ENCODE results near the gene OR1S1.
"Not testable (repeated sequence)": the region's sequence is repeated elsewhere in the genome, so short reads cannot be mapped to it uniquely, and the experiment has no call there.

OR1S1 gene

DNA sequence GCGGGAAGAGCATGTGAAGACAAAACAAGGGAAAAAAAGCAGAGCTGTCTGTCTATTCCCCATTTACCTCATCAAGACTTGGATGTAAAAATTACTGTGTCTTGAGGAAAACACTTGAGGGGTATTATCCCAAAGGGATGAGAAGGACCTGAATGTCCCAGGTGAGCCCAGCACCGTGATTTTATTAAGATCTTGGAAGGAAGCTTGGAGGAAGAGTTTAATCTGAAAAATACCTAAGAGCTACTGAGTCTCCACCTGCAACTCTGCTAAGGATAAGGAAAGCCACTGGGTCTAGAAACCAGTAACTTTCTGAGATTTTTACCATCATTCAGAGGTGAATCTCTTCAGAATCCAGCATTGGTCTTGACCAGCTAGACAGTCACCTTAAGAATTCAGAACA is at the start of gene OR1S1:
Gene OR1S1, plus strand, starts transcription at position 301 of the 400 bp plus-strand sequence.
- DNase-seq = not testable (repeated sequence)

DNA sequence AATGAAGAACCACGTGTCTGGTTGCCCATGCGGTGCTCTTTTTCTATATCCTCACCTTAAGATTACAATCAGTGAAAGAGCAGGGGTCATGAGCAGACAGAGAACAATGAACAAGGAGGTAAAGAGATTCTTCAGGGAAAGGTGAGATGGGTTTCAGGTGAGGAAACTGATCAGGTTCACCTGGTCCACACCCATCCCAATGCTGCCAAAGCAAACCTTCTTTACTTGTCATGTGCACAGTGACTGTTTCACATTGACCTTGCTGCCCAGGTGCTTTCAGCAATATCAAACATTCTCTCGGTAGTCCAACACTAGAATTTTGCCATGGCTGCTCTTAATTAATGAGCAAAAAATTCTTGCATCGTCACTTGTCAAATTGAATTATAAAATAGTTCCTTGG is 48.1 kb upstream of the OR1S1 start:
- DNase-seq = no peak

DNA sequence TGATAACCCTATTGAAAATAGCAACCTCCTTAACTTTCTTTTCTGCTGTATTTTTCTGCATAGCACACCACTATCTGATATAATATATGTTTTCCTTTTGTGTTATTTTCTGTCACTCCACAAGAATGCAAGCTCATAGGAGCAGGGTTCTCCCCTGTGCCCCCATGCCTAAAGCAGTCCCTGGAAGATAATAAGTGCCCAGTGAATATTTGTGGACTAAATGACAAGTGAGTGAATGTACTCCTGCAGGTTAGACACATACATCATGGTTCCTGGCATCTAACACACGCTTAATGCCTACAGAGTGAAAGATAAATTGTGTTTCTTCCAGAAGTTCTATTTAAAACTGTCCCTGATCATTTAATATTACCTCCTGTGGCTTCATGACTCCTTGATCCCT is 47.5 kb upstream of the OR1S1 start:
- no peak for DNase-seq

DNA sequence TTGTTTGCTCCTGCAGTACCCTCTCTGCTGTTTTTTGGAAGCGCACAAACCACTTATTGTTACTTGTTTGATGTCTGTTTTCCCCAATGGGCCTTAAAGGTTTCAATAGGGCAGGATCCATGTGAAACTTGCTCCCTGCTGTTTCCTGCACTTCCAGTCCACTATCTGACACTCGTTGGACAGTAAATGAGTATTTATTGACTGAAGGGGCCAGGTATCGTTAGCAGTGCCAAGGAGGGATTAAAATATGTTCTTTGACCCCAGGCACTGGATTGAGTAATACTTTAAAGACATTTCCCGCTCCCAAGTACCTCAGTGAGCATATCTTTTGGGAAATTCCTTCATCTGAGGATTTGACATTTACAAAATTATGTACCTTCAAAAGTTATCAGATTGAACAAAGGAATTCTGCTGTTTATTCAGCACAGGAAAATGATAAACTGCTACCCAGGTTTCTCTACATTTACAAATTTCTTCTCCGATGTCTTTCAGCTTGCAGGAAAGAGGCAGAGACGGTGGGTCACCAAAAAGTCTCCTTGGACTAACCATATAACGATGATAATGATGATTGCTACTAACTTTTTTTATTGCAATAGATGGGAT is 46.9 kb upstream of the OR1S1 start:
- DNase-seq = no peak

DNA sequence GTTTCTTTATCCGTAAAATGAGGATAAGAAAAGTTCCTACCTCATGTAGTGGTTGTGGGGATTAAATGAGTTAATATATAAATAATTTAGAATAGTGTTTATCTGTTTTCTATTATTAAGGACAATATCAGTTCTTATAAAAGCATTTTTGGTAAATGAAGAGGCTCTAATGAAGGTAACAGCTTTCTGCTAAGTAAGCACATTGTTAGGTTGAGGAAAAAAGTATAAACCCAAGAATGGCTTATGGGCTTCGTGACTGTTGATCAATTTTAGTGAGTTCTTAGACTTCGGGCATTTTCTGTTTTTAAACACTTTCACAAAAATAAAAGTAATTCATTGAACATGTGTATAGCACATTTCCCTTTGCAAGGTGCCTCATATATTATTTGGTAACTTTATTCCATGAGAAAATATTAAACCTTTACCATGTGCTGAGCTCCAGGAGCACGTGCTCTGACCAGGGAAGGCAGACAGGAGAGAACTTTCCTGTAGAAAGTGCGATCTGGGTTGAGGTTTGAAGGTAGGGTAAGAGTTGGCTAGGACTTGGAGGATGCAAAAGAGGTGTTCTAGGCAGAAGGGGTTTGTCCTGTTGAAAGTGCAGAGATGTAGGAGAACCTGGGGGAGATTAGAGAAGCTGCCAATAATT is 35.0 kb upstream of the OR1S1 start:
- DNase-seq = no peak

DNA sequence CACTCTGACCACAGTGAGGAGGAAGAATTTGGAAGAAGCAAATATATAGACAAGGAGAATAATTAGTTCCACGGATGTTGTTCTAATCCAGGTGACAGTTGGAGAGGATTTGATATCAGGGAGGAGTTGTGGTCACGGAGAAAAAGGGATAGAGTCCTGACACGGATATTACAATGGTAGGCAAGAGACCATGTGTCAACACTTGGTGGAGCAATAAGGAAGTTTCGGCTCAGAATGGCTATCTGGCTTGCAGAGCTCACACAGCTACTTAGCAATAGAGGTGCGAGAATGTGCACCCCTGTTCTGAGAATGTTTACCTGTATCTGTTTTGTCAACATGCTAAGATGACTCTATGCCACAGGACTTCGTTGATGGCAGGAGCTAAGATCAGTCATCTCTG is 34.1 kb upstream of the OR1S1 start:
- no peak for DNase-seq

DNA sequence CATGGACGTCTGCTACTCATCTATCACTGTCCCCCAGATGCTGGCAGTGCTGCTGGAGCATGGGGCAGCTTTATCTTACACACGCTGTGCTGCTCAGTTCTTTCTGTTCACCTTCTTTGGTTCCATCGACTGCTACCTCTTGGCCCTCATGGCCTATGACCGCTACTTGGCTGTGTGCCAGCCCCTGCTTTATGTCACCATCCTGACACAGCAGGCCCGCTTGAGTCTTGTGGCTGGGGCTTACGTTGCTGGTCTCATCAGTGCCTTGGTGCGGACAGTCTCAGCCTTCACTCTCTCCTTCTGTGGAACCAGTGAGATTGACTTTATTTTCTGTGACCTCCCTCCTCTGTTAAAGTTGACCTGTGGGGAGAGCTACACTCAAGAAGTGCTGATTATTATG is 32.9 kb upstream of the OR1S1 start:
- no peak for DNase-seq

DNA sequence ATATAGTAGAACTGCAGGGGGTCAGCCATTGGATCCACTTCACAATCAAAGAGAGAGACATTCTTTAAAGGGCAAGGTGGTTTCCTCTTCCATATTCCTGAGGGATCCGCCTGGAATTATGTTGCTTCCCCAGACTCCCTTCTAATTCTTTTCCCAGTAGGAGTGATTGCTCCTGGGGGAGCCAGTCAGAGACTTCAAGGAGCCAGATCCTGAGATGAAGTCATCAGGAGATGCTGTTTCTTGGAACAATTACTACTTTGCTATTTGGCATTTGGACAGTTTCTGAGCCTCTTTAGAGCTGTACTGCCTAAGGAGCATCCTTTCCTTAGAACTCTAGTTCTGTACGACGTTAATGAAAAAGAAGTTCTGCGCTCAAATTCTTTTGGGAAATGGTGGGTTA is 25.6 kb upstream of the OR1S1 start:
- no peak for DNase-seq

DNA sequence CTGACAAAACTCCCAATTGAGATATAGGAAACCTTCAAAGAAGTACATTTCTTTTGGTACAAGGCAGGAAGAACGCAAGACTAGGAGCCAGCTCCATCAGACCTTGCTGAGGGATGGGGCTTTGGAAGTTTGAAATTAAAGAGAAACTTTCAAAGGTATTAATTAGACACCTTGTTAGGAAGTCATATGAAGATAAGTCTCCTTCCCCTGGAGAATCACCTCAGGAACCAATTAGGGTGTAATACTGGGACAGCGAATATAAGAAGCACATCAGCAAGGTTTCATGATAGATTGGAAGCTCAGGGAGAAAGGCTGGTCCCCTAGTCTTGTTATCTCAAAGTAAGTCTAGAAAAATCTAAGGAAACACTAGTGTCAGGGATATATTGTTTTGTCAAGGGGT is 23.8 kb upstream of the OR1S1 start, which contains the start of gene OR9Q2:
Gene OR9Q2, plus strand, starts transcription at position 301 of the 400 bp plus-strand sequence. CDS start 1,421 bp downstream, outside the sequence.
- DNase-seq = no peak

DNA sequence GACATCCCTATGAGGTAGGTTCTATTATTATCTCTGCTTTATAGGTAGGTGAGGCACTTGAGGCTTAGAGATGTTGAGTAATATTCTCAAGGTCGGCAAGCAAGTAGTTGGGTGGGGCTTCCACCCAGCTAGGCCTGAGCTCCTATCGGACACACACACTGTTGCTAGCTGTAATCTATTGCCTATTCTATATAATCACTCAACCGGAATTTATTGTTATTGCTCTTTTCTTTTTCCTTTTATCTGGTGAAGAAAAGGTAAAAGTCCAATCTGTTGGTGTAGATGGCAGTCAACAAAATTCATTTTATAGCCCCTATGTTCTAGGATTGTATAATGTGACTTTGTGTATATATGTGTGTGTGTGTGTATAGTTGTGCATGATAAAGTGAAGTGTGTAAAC is 20.3 kb upstream of the OR1S1 start:
- peak; percentile 7 for DNase-seq

DNA sequence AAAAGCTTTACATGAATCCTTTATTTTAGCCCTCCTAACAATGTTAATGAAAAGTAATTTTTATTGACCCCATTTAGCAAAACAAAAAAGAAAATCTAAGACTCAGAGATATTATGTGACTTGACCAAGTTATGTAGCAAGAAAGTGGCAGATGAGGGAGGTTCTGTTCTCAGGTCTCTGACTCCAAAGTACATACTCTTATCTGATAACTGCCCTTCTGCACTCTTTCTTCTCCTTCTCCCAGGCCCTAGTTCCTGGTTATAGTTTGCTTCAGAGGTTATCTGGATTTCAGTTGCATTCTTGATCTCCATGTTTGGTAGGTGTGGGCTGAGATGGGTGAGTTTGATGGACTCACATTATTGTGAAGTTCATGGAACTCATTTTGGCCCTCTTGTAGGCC is 19.1 kb upstream of the OR1S1 start:
- no peak for DNase-seq

DNA sequence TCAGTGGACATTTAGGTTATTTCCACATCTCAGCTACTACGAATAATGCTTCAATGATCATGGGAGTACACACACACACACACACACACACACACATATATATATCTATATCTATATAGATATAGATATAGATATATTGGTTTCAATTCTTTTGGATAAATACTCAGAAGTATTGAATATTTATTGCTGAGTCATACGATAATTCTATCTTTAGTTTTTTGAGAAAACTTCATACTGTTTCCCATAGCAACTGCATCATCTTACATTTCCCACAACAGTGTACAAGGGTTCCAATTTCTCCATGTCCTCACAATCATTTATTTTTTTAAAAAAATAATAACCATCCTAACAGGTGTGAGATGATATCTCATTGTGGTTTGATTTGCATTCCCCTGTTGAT is 16.6 kb upstream of the OR1S1 start:
- DNase-seq = no peak

DNA sequence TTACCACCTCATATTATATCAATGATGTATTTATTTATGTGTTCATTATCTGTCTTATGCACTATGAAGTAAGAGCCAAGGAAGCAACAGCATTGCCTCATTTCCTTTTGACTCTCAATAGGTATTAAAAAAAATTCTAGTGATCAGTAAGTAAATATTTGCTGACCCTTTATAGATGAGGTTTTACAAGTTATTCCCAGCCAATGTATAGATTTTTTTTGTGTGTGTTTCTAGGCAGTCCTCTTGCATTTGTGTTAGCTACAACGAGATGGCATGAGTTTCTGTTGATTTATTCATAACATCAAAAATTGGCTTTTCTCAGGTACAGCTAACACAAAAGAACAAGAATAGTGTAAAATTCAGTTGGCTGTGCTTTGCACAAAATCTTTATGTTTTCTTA is 13.2 kb upstream of the OR1S1 start:
- no peak for DNase-seq

DNA sequence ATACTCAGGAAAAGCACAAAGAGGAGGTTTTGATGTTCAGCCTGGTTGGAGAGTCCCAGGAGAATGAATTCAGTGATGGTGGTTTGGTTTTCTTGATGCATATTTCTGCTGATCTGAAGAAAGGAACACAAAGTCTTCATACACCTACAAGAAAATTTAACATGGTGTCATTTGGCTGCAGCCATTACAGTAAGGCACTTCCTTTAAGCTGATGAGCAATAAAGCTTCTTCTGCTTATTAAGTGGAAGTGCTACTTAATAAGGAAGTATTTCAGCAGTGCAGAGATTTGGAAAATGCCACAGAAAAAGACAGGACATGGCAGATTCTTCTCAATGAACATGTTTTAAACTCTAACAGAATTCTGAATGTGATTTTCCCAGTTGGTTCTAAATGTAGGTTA is 8.5 kb upstream of the OR1S1 start, which contains the start of gene OR1S2:
Gene OR1S2, minus strand, starts transcription at position 101 of the 400 bp plus-strand sequence. Its CDS starts 0 bp downstream, at position 101.
- DNase-seq = no peak

DNA sequence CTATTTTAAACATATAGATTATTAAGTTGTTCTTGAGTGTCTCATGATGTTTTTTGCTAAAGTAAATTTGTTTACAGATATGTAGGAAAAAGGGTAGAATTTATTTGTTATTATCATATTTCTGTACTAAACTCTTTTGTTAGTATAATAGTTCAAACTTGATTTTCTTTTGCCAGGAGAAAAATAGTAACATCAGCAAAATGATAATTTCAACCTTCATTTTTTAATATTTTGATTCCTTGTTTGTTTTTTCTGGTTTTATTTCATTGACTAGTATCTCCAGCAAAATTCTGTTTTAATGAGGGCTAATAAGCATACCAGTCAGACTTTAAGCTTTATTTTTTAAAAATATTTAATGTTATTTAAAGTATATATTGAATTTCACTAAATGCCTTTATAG is 4.0 kb downstream of the OR1S1 start:
- no peak for DNase-seq

DNA sequence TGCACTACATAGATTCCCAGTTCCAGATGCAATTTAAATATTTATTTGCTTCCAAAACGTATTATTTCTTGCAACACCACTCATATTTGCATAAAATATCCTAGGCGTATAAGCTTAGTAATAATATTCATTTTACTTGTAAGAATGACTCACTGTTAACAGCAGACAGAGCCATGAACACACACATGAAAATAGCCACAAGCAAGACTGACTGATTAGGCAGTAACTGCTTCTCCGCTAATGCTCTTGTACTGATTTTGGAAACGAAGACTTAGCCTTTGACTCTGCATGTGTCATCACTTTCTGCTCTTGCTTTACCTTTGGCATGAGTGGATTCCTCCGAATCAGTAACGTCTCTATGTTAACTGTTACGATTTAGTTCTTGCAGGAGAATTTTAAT is 10.2 kb downstream of the OR1S1 start:
- no peak for DNase-seq

DNA sequence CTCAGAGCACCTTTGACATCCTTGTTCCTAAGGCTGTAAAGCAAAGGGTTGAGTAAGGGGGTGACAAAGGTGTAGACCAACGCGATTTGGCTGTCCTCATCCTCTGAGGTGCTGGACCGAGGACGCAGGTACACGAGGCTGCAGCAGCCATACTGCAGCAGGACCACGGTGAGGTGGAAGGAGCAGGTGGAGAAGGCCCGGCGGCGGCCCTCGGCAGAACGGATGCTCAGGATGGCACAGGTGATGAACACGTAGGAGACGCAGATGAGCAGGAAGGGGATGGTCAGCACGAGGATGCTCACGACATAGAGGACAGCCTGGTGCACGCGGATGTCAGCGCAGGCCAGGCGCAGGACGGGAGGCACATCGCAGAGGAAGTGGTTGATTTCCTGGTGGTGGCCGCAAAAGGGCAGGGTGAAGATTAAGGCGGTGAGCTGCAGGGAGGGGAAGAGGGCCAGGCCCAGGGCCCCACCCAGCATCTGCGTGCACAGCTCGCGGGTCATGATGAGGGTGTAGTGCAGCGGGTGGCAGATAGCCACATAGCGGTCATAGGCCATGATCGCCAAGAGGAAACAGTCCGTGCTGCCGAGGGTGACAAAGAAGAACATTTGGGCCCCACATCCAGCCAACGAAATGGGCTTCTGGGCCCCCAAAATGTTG is 15.6 kb downstream of the OR1S1 start:
- no peak for DNase-seq

DNA sequence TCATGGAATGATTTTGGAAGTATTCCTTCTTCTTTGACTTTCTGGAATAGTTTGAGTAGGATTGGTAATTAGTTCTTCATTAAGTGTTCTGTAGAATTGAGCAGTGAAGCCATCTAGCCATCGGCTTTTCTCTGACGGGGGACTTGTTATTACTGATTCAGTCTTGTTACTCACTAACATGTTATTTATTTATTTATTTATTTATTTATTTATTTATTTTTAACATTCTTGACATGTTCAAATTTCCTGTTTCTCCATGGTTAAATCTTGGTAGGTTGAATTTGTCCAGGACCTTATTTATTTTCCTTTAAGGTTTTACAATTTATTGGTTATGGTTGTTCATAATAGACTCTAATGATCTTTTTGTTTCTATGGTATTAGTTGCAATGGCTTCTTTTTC is 31.4 kb downstream of the OR1S1 start:
- DNase-seq = no peak

DNA sequence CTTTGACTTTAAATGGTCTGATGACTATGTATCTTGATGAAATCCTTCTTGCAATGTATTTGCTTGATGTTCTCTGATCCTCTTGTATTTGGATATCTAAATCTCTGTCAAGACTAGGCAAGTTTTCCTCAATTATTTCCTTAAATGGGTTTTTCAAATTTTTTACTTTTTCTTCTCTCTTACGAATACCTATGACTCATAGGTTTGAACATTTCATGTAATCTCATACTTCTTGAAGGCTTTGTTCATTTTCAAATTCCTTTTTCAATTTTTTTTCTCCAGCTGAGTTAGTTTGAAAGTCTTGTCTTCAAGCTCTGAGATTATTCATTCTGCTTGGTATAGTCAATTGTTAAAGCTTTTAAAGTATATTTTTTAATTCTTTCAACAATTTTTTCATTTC is 42.4 kb downstream of the OR1S1 start:
- DNase-seq = no peak

DNA sequence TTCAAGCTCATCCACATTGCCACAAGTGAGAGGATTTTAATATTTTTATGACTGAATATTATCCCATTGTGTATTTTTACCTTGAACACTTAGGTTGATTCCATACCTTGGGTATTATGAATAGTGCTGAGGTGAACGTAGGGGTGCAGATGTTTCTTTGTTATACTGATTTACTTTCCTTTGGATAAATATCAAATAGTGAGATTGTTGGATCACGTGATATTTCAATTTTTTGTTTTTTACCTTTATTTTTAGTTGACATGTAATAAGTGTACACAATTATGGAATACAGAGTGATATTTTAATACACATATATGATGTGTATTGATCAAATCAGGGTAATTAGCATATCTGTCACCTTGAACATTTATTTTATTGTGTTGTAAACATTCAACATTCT is 47.5 kb downstream of the OR1S1 start:
- DNase-seq = no peak

All from NCI-H345 (cell line).